NCI-H2171 treated with DMSO at 0.1 percent for 48 hours (cell line): ENCODE measurements around the gene NECAB3.
"Not testable (repeated sequence)": the region's sequence is repeated elsewhere in the genome, so short reads cannot be mapped to it uniquely, and the experiment has no call there.

Experiments
- DNase-seq: peaks from one replicate; lab custom pipeline; 2025; lab: John Stamatoyannopoulos, UW

NECAB3 gene

GRCh38 chr20:33648396-33649004 is 25.7 kb downstream of the NECAB3 start:
- DNase-seq = peak; percentile 61

- peak; percentile 43 for DNase-seq
These were observed 26.4 kb downstream of the NECAB3 start for GRCh38 chr20:33647603-33648395.

- not testable (repeated sequence) for DNase-seq
These were observed 27.1 kb downstream of the NECAB3 start for GRCh38 chr20:33646959-33647602.

GRCh38 chr20:33646191-33646590 is 28.0 kb downstream of the NECAB3 start:
- no peak for DNase-seq

GRCh38 chr20:33645396-33645795 is 28.8 kb downstream of the NECAB3 start:
- DNase-seq = no peak

GRCh38 chr20:33645072-33645358 is 29.2 kb downstream of the NECAB3 start:
- no peak for DNase-seq

- DNase-seq = no peak
These were observed 29.7 kb downstream of the NECAB3 start for GRCh38 chr20:33644313-33645071.

- no peak for DNase-seq
These were observed 33.9 kb downstream of the NECAB3 start for GRCh38 chr20:33640287-33640686.

GRCh38 chr20:33636776-33637175 is 37.5 kb downstream of the NECAB3 start:
- no peak for DNase-seq

- DNase-seq = no peak
These were observed 38.9 kb downstream of the NECAB3 start for GRCh38 chr20:33635341-33635740.

GRCh38 chr20:33631910-33632309 is 42.3 kb downstream of the NECAB3 start:
- DNase-seq = not testable (repeated sequence)

GRCh38 chr20:33630507-33630906 is 43.7 kb downstream of the NECAB3 start:
- DNase-seq = no peak

- no peak for DNase-seq
These were observed 44.2 kb downstream of the NECAB3 start for GRCh38 chr20:33629979-33630378.

GRCh38 chr20:33629533-33629932 is 44.7 kb downstream of the NECAB3 start:
- no peak for DNase-seq

GRCh38 chr20:33627577-33628216 is 46.5 kb downstream of the NECAB3 start:
- DNase-seq = no peak

GRCh38 chr20:33626190-33626589 is 48.0 kb downstream of the NECAB3 start:
- no peak for DNase-seq

- DNase-seq = no peak
These were observed 49.8 kb downstream of the NECAB3 start for GRCh38 chr20:33624399-33624798.

- DNase-seq = no peak
These were observed 51.4 kb downstream of the NECAB3 start for GRCh38 chr20:33622705-33623365.

- DNase-seq = no peak
These were observed 52.4 kb downstream of the NECAB3 start for GRCh38 chr20:33621717-33622400.

- no peak for DNase-seq
These were observed 62.2 kb downstream of the NECAB3 start for GRCh38 chr20:33612001-33612400.

GRCh38 chr20:33611106-33611505 is 63.1 kb downstream of the NECAB3 start:
- no peak for DNase-seq
